HepG2 (cell line): ENCODE data around the gene SAC3D1. TPM values are rescaled to one million over a fixed set of nuclear protein-coding genes. Genes with fewer than 3 reads are reported as not detected.

ENCODE experiments used
- EHMT2 ChIP-seq: fragments of 200-600 bp; sonication (generic); IDR thresholded peaks from 2 replicates; pipeline ENCODE4 v1.7.0; 2017; ENCODE audit warnings: antibody characterized with exemption, low read depth, low read length, borderline replicate concordance
- HNRNPUL1 ChIP-seq: fragments of 200-400 bp; formaldehyde crosslinking; IDR thresholded peaks from 2 replicates; pipeline ENCODE4 v1.6.1; 2017; ENCODE audit warnings: low read depth, mild to moderate bottlenecking, low read length, moderate library complexity
- KMT2B ChIP-seq: IDR thresholded peaks from 2 replicates; pipeline ENCODE4 v1.6.1; 2016; ENCODE audit warnings: missing genetic modification reagents, missing compliant biosample characterization
- MAFG ChIP-seq: sonication (generic); formaldehyde crosslinking; IDR thresholded peaks from 2 replicates; pipeline ENCODE4 v1.5.1; 2020; ENCODE audit warnings: mild to moderate bottlenecking, missing genetic modification reagents
- NFIC ChIP-seq: IDR thresholded peaks from 2 replicates; pipeline ENCODE4 v1.6.1; 2012; ENCODE audit warnings: mild to moderate bottlenecking, low read length, inconsistent platforms
- NR2F1 ChIP-seq, 2 experiments: fragments of 450-650 bp in 1 of 2; formaldehyde crosslinking in 1 of 2; IDR thresholded peaks; 2 replicates each; pipeline versions ENCODE4 v1.5.0 to v1.6.1; 2016 to 2020; ENCODE audit warnings: mild to moderate bottlenecking in 1 of 2, missing compliant biosample characterization in 1 of 2, missing genetic modification reagents in 1 of 2, moderate library complexity in 1 of 2
- NR3C1 ChIP-seq: sonication (generic); formaldehyde crosslinking; IDR thresholded peaks from 2 replicates; pipeline ENCODE4 v1.4.0; 2020; ENCODE audit warnings: missing genetic modification reagents
- POLR2G ChIP-seq: fragments of 200-400 bp; formaldehyde crosslinking; IDR thresholded peaks from 2 replicates; pipeline ENCODE4 v1.6.1; 2018; ENCODE audit warnings: mild to moderate bottlenecking, low read depth, low read length, moderate library complexity
- PRMT3 ChIP-seq: sonication (generic); formaldehyde crosslinking; IDR thresholded peaks from 2 replicates; pipeline ENCODE4 v1.8.1; 2022; ENCODE audit warnings: low read depth, mild to moderate bottlenecking, moderate library complexity, missing genetic modification reagents, borderline replicate concordance
- PTBP1 ChIP-seq: fragments of 200-400 bp; formaldehyde crosslinking; IDR thresholded peaks from 2 replicates; pipeline ENCODE4 v1.6.1; 2018; ENCODE audit warnings: low read length, low read depth; ENCODE audit not compliant: poor library complexity, severe bottlenecking
- RFX5 ChIP-seq: IDR thresholded peaks from 2 replicates; pipeline ENCODE4 v1.6.1; 2011; ENCODE audit warnings: low read depth, low read length, improper control_type of control experiment
- RXRA ChIP-seq: sonication (generic); formaldehyde crosslinking; IDR thresholded peaks from 2 replicates; pipeline ENCODE4 v1.5.1; 2020; ENCODE audit warnings: missing genetic modification reagents
- SIX4 ChIP-seq: sonication (generic); formaldehyde crosslinking; IDR thresholded peaks from 2 replicates; pipeline ENCODE4 v1.4.0; 2020; ENCODE audit warnings: missing genetic modification reagents
- SP140L ChIP-seq: sonication (generic); formaldehyde crosslinking; IDR thresholded peaks from 2 replicates; pipeline ENCODE4 v1.4.0; 2020; ENCODE audit warnings: missing genetic modification reagents, borderline replicate concordance
- TEAD3 ChIP-seq: optimal IDR thresholded peaks from 2 replicates; pipeline ENCODE3; 2016; ENCODE audit warnings: borderline replicate concordance
- ZFP36L2 ChIP-seq: sonication (generic); formaldehyde crosslinking; IDR thresholded peaks from 2 replicates; pipeline ENCODE4 v1.4.0; 2020; ENCODE audit warnings: missing genetic modification reagents
- ZNF143 ChIP-seq: sonication (generic); formaldehyde crosslinking; IDR thresholded peaks from 2 replicates; pipeline ENCODE4 v1.4.0; 2020; ENCODE audit warnings: missing genetic modification reagents
- ZNF20 ChIP-seq: sonication (generic); formaldehyde crosslinking; IDR thresholded peaks from 2 replicates; pipeline ENCODE4 v1.4.0; 2020; ENCODE audit warnings: mild to moderate bottlenecking, moderate library complexity, missing genetic modification reagents
- polyA plus RNA-seq, 8 experiments: library from polyadenylated mRNA; depleted of rRNA in 3 of 8; stranded (reverse) in 7 of 8; unstranded in 1 of 8; fragments of >200 nt; fragmentation: Illumina TruSeq in 4 of 8; extraction: Trizol in 4 of 8; gene quantifications; 2 replicates each; pipeline versions ENCODE4 v1.2.1 to v1.2.3, GENCODE V29; 2011 to 2016; ENCODE audit warnings: low read depth in 4 of 8, missing spikeins in 1 of 8, mixed read lengths in 1 of 8; ENCODE audit not compliant: insufficient read depth in 1 of 8
- total RNA-seq, 5 experiments: library from RNA; depleted of rRNA; stranded (reverse); fragments of >200 nt; fragmentation: Illumina TruSeq; extraction: Trizol; gene quantifications; 2 replicates each; pipeline ENCODE4 v1.2.3, GENCODE V29; 2016; ENCODE audit warnings: low read depth in 1 of 5
- TF ChIP-seq, protein P1 (sequence below): sonication (generic); formaldehyde crosslinking; IDR thresholded peaks from 2 replicates; pipeline ENCODE4 v1.4.0; 2020; ENCODE audit warnings: low read depth, mild to moderate bottlenecking, missing genetic modification reagents
- TF ChIP-seq, protein P2 (sequence below): sonication (generic); formaldehyde crosslinking; conservative IDR thresholded peaks from 2 replicates; pipeline ENCODE4 v1.8.0; 2022; ENCODE audit warnings: missing genetic modification reagents
- TF ChIP-seq, protein P3 (sequence below): sonication (generic); formaldehyde crosslinking; IDR thresholded peaks from 2 replicates; pipeline ENCODE4 v1.4.0; 2020; ENCODE audit warnings: missing genetic modification reagents
- TF ChIP-seq, protein P4 (sequence below): sonication (generic); formaldehyde crosslinking; IDR thresholded peaks from 2 replicates; pipeline ENCODE4 v1.8.1; 2023; ENCODE audit warnings: mild to moderate bottlenecking, moderate library complexity, missing genetic modification reagents

SAC3D1 gene
- total and polyA plus RNA-seq, 2 of the 13 experiments (the other 11 are each of a cell fraction or from before 2014, with no cell fraction given), result 7.4 to 36.3 TPM

DNA sequence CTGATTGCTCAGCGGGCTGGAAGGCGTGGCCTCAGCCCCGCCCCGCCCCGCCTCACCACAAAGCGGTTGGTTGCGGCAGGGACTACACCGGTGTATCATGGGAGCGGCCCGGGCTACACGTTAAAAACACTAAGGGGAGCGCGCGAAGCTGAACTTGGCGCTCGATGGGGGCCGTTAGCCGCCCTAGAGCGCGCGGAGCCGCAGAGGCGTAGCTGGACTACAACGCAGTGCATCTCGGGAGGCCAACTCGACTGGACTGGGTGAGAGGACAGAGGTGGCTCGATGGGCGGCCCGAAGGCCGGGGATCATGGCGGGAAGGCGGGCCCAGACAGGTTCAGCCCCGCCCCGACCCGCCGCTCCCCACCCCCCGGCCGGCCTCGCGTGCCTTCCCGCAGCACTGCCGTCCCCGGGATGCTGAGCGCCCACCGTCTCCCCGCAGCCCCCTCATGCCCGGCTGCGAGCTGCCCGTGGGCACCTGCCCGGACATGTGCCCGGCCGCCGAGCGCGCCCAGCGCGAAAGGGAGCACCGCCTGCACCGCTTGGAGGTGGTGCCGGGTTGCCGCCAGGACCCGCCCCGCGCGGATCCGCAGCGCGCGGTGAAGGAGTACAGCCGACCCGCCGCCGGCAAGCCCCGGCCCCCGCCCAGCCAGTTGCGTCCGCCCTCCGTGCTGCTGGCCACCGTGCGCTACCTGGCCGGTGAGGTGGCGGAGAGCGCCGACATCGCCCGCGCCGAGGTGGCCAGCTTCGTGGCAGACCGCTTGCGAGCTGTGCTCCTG lies at the start of gene SAC3D1 (continued):
- TF ChIP-seq ZFP36L2, result no peak
- TF ChIP-seq NR2F1 (CRISPR knock-in tag; IDR thresholded peaks at IDR 0.05), result no peak
- TF ChIP-seq, protein P1, sequence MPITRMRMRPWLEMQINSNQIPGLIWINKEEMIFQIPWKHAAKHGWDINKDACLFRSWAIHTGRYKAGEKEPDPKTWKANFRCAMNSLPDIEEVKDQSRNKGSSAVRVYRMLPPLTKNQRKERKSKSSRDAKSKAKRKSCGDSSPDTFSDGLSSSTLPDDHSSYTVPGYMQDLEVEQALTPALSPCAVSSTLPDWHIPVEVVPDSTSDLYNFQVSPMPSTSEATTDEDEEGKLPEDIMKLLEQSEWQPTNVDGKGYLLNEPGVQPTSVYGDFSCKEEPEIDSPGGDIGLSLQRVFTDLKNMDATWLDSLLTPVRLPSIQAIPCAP, result no peak
- no peak for TF ChIP-seq EHMT2
- no peak for TF ChIP-seq HNRNPUL1
- no peak for TF ChIP-seq TEAD3 (CRISPR knock-in tag)
- no peak for TF ChIP-seq SP140L (CRISPR knock-in tag)
- peak; percentile 53 for TF ChIP-seq PTBP1
- TF ChIP-seq NFIC, result no peak
- peak; percentile 79 for TF ChIP-seq KMT2B
- TF ChIP-seq ZNF20 (CRISPR knock-in tag), result no peak
- no peak for TF ChIP-seq PRMT3 (CRISPR knock-in tag)
- peak; percentile 69 for TF ChIP-seq POLR2G
- no peak for TF ChIP-seq SIX4 (CRISPR knock-in tag)
- peak; percentile 75 for TF ChIP-seq RXRA (CRISPR knock-in tag)
- TF ChIP-seq, protein P2, sequence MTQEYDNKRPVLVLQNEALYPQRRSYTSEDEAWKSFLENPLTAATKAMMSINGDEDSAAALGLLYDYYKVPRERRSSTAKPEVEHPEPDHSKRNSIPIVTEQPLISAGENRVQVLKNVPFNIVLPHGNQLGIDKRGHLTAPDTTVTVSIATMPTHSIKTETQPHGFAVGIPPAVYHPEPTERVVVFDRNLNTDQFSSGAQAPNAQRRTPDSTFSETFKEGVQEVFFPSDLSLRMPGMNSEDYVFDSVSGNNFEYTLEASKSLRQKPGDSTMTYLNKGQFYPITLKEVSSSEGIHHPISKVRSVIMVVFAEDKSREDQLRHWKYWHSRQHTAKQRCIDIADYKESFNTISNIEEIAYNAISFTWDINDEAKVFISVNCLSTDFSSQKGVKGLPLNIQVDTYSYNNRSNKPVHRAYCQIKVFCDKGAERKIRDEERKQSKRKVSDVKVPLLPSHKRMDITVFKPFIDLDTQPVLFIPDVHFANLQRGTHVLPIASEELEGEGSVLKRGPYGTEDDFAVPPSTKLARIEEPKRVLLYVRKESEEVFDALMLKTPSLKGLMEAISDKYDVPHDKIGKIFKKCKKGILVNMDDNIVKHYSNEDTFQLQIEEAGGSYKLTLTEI (CRISPR knock-in tag), result no peak
- TF ChIP-seq MAFG, result no peak
- no peak for TF ChIP-seq RFX5
- TF ChIP-seq, protein P3, sequence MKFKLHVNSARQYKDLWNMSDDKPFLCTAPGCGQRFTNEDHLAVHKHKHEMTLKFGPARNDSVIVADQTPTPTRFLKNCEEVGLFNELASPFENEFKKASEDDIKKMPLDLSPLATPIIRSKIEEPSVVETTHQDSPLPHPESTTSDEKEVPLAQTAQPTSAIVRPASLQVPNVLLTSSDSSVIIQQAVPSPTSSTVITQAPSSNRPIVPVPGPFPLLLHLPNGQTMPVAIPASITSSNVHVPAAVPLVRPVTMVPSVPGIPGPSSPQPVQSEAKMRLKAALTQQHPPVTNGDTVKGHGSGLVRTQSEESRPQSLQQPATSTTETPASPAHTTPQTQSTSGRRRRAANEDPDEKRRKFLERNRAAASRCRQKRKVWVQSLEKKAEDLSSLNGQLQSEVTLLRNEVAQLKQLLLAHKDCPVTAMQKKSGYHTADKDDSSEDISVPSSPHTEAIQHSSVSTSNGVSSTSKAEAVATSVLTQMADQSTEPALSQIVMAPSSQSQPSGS (CRISPR knock-in tag), result peak; percentile 62; the same call in 1 of the 2 replicates
- no peak for TF ChIP-seq NR3C1 (CRISPR knock-in tag)
- TF ChIP-seq ZNF143 (CRISPR knock-in tag), result peak; percentile 90
- TF ChIP-seq, protein P4, sequence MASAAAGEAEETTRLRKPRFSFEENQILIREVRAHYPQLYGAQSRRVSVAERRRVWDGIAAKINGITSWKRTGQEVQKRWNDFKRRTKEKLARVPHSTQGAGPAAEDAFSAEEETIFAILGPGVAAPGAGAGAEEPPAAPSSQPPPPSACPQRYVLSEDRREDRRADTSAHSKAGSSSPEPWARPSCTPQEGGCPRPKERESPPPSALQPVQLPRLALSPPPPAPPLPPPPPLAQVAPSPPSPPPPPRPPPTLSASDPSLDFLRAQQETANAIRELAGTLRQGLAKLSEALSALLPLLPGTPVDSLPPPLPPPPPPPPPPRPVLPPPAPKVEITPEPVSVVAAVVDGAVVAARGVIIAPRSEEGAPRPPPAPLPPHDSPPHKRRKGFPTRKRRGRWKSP (CRISPR knock-in tag), result peak; percentile 82
